Cardiac fibroblast (primary cell): Measurements from ENCODE around the gene FAM76A.
"Not testable (repeated sequence)": the region's sequence is repeated elsewhere in the genome, so short reads cannot be mapped to it uniquely, and the experiment has no call there.

ENCODE experiments used
- DNase-seq, 2 donors: peaks; one replicate each; pipeline versions ENCODE4 v3.0.0 to v3.0.0-alpha.2; 2010; ENCODE audit warnings: low read depth in 2 of 2
- H3K4me3 ChIP-seq, 2 donors: replicated peaks in 1 of 2; 1 replicate in 1 of 2; 2 replicates in 1 of 2; pipeline ENCODE4 v1.5.1; 2011; ENCODE audit warnings: low read depth in 2 of 2, low read length in 2 of 2, mild to moderate bottlenecking in 2 of 2, moderate library complexity in 1 of 2
- TF ChIP-seq, protein P1 (sequence below): IDR thresholded peaks from one replicate; pipeline ENCODE4 v1.5.1; 2011; ENCODE audit warnings: low read depth, mild to moderate bottlenecking, low read length, inconsistent platforms

Gene FAM76A

DNA sequence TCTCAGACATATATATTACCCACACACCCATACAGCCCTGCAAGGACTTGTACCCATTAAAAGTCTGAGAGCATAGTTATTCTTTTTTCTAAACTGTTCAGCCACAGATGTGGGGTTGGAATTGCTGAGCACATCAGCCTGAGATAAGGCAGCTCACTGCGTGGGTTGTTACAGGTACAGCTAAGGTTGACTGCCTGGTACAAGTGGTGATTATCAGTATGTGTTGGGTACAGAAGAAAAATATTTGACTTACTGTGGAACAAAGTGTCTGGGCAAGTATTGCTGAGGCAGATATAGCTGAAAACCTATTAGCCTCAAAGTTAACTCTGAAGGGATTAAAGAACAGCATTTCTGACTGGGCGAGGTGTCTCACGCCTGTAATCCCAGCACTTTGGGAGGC is 52.3 kb downstream of the FAM76A start:
- TF ChIP-seq, protein P1, sequence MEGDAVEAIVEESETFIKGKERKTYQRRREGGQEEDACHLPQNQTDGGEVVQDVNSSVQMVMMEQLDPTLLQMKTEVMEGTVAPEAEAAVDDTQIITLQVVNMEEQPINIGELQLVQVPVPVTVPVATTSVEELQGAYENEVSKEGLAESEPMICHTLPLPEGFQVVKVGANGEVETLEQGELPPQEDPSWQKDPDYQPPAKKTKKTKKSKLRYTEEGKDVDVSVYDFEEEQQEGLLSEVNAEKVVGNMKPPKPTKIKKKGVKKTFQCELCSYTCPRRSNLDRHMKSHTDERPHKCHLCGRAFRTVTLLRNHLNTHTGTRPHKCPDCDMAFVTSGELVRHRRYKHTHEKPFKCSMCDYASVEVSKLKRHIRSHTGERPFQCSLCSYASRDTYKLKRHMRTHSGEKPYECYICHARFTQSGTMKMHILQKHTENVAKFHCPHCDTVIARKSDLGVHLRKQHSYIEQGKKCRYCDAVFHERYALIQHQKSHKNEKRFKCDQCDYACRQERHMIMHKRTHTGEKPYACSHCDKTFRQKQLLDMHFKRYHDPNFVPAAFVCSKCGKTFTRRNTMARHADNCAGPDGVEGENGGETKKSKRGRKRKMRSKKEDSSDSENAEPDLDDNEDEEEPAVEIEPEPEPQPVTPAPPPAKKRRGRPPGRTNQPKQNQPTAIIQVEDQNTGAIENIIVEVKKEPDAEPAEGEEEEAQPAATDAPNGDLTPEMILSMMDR, result no peak
- no peak overlapping the region for H3K4me3 ChIP-seq
- DNase-seq, result no peak

DNA sequence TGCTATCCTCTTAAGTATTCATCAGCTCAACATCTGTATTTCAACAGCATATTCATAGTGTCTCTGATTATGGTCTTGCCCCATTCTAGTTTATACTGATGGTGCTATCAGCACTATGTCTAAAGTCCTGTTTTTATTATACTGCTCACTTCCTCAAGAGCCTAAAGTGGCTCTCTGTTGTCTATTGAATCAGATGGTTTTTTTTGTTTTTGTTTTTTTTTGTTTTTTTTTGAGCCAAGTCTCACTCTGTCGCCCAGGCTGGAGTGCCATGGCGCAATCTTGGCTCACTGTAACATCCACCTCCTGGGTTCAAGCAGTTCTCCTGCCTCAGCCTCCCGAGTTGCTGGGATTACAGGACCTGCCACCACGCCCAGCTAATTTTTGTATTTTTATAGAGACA is 53.4 kb downstream of the FAM76A start:
- DNase-seq, result no peak
- H3K4me3 ChIP-seq, result no peak overlapping the region
- TF ChIP-seq, protein P1, result no peak

DNA sequence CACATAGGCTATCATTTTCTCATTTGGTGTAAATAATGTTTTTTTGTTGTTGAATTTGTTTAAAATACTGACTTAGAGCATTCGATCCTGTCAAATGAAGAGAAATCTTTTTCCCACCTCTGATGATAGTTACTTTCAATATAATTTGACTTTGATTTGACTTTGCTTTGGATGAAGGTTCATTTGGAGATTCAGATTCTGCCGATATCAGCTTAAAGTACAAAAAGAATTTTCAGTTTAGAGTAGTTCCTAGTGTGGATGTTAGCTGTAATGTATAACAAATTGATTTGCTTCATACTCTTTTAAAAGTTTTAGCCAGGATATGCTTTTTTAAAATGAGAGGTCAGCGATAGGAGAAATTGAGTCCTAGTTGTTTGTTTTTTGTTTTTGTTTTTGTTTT is 57.2 kb downstream of the FAM76A start:
- TF ChIP-seq, protein P1, result no peak
- no peak for DNase-seq
- no peak overlapping the region for H3K4me3 ChIP-seq

DNA sequence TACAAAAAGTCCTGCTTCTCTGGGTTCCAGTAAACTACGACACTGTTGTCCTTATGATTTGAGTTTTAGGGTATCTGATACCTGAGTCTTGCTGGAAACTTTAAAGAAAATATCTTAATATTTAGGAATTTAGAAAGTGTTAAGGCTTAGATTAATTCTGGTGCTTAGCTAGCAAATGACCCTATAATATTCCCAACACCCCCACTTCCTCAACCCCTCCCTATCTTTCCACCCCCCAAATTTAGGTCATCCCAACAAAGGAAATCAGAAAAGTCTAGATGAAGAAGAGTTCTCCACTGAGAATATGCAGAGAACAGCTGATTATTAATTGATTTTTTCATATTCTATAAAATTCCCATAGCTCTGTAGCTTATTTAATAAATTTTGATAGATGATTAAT is 58.9 kb downstream of the FAM76A start:
- TF ChIP-seq, protein P1, result no peak
- H3K4me3 ChIP-seq, result no peak overlapping the region
- no peak for DNase-seq

DNA sequence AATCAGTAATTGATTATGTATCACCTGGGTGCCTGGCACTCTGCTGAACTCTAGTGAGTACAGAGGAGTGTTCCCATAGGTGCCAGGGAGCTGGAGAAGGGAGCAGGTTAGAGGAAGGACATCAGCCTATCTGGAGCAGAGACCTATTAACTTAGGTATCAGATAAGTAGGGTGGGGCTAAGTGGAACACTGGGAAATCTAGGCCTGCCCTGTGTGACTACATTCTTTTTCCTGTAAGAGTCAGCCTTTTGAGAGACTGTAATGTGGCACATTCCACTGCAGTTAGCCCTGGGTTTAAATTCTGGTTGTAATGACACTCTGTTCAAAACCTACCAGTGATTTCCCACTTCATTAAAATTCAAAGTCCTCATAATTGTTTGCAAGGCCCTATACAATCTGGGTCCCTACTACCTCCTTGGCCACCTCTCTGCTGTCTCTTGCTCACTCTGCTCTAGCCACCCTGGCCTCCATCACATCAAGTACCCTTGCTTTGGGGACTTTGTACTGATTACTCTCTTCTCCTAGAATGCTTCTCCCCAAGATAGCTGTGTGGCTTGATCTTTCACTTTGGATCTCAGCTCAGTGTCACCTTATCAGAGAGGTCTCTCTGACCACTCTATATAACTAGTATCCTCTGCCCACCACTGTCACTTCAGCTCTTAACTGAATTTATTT is 60.2 kb downstream of the FAM76A start:
- peak; percentile 23 to 48 for DNase-seq
- TF ChIP-seq, protein P1, result no peak
- H3K4me3 ChIP-seq, result no peak overlapping the region

DNA sequence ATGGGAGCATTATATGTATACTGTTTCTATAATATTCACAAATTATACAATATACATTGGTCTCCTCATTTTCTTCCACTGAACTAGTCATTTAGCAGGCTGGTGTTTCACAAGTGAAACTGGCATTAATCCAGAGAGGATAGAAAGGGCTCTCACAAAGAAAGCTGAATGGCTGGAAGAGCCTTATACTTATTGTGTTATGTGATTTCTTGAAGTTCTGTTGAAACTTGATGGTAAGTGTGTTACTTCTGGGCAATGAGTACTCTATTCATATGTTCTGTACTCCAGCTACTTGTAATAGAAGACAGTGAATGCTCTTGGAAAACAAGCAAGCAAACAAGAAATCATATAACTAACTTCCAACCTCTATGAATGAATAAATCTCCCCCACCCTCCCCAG is 62.1 kb downstream of the FAM76A start:
- TF ChIP-seq, protein P1, result no peak
- H3K4me3 ChIP-seq, result no peak overlapping the region
- peak; percentile 84 to 89 for DNase-seq

DNA sequence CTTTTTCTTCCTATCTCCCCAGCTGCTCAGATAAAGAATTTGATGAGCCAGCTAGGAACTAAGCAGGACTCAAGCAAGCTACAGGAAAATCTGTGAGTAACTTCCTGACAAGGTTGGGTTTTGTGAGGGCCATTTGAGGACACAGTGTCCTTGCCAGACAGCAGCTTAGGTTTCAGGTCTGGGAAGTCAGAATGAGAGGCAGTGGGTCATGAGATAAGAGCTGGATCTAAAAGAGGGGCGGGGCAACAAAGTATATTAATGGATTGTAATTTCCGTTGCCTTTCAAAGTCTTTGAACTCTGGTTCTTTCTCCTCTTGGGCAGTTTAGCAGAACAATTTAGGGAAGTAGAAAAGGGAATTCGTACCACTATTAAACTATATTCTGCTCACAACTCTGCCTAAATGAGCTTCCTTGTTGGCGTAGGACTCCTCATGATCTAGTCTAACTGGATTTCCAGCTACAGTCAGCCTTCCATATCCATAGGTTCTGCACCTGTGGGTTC is 63.8 kb downstream of the FAM76A start:
- DNase-seq, result peak; percentile 76 to 77
- TF ChIP-seq, protein P1, result no peak

DNA sequence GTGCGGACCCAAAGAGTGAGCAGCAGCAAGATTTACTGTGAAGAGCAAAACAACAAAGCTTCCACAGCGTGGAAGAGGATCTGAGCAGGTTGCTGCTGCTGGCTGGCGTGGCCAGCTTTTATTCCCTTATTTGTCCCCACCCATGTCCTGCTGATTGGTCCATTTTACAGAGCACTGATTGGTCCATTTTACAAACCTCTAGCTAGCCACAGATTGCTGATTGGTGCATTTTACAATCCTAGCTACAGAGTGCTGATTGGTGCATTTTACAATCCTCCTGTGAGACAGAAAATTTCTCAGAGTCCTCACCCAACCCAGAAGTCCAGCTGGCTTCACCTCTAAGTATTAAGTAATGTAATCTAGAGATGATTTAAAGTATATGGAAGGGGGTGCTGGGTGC is 64.5 kb downstream of the FAM76A start:
- not testable (repeated sequence) for DNase-seq, H3K4me3 ChIP-seq

More for the DNA sequence above, 63.8 kb downstream of the FAM76A start:
- H3K4me3 ChIP-seq, result no peak overlapping the region
